HG03565 (cell line): ENCODE measurements around the gene NUDT15.

Source experiments
- ATAC-seq: cut with Tn5 transposase; IDR thresholded peaks from one replicate; pipeline ENCODE4 v1.9.1; 2021; ENCODE audit warnings: mild to moderate bottlenecking, moderate library complexity; ENCODE audit not compliant: unreplicated experiment

The NUDT15 gene

GRCh38 chr13:48096670-48097069 lies 59.1 kb downstream of the NUDT15 start:
- no peak for ATAC-seq
